ACC112 (cell line): ENCODE measurements around the gene HEXB.
A peak's percentile ranks its signal among the peaks of the same experiment; 100 is the strongest.

Experiments used
- H2AFZ ChIP-seq: fragments of 200-600 bp; sonication (generic); one replicate; pipeline ENCODE4 v1.6.0; 2017; ENCODE audit warnings: antibody characterized with exemption, low read length; ENCODE audit not compliant: unreplicated experiment
- H3K27ac ChIP-seq: fragments of 200-600 bp; sonication (generic); 2 replicates; pipeline ENCODE4 v1.5.1; 2014; ENCODE audit warnings: low read depth, mild to moderate bottlenecking, antibody characterized with exemption, low read length, moderate library complexity
- H3K27me3 ChIP-seq: fragments of 200-600 bp; sonication (generic); 2 replicates; pipeline ENCODE4 v1.6.1; 2014; ENCODE audit warnings: mild to moderate bottlenecking, antibody characterized with exemption, low read length, moderate library complexity, mixed read lengths; ENCODE audit not compliant: insufficient read depth
- H3K36me3 ChIP-seq: fragments of 200-600 bp; sonication (generic); 2 replicates; pipeline ENCODE4 v1.6.1; 2016; ENCODE audit warnings: mild to moderate bottlenecking, antibody characterized with exemption, low read length, moderate library complexity, mixed read lengths; ENCODE audit not compliant: insufficient read depth
- H3K4me1 ChIP-seq: fragments of 200-600 bp; sonication (generic); one replicate; pipeline ENCODE4 v1.6.1; 2016; ENCODE audit warnings: low read length, mixed read lengths; ENCODE audit not compliant: insufficient read depth, unreplicated experiment, control insufficient read depth
- H3K4me3 ChIP-seq: fragments of 200-600 bp; sonication (generic); 2 replicates; pipeline ENCODE4 v1.5.1; 2014; ENCODE audit warnings: mild to moderate bottlenecking, low read depth, low read length
- H3K79me2 ChIP-seq: fragments of 200-600 bp; sonication (generic); one replicate; pipeline ENCODE4 v1.6.0; 2016; ENCODE audit warnings: low read length; ENCODE audit not compliant: control insufficient read depth, unreplicated experiment, insufficient read depth

Gene HEXB

GRCh38 chr5:74684900-74685851, at the start of gene HEXB:
HEXB (plus strand) TSS chr5:74685233; CDS start chr5:74685261, 28 bp downstream.
- H3K79me2 ChIP-seq = peaks cover 26% of the 10 kb centered on the region
- H3K27ac ChIP-seq = peak within 1 kb of the TSS; percentile 33; the same call in 1 of the 2 replicates
- no peaks in the 10 kb centered on the region for H3K27me3 ChIP-seq
- peaks cover 13% of the 10 kb centered on the region for H3K36me3 ChIP-seq
- peak within 1 kb of the TSS; percentile 86 for H3K4me3 ChIP-seq
- peaks cover 26% of the 10 kb centered on the region for H3K4me1 ChIP-seq
- H2AFZ ChIP-seq = peak within 1 kb of the TSS; percentile 73

GRCh38 chr5:74636149-74636548, 48.9 kb upstream of the HEXB start:
- H3K27ac ChIP-seq = no peak overlapping the region
- no peak overlapping the region for H2AFZ ChIP-seq
- H3K36me3 ChIP-seq = peaks cover 16% of the 10 kb centered on the region; the same call in 1 of the 2 replicates
- H3K4me1 ChIP-seq = peaks cover 41% of the 10 kb centered on the region
- no peak overlapping the region for H3K4me3 ChIP-seq
- H3K79me2 ChIP-seq = peaks cover 57% of the 10 kb centered on the region
- H3K27me3 ChIP-seq = no peaks in the 10 kb centered on the region

- H3K4me3 ChIP-seq = no peak overlapping the region
- peaks cover 38% of the 10 kb centered on the region for H3K4me1 ChIP-seq
- no peak overlapping the region for H3K27ac ChIP-seq
- H3K27me3 ChIP-seq = no peaks in the 10 kb centered on the region
- H2AFZ ChIP-seq = no peak overlapping the region
- H3K36me3 ChIP-seq = peaks cover 16% of the 10 kb centered on the region; the same call in 1 of the 2 replicates
- peaks cover 57% of the 10 kb centered on the region for H3K79me2 ChIP-seq
These were observed 48.5 kb upstream of the HEXB start for GRCh38 chr5:74636552-74636951.

- Histone ChIP-seq H3K79me2 (peaks cover 57% of the 10 kb centered on the region), H3K27me3 (no peaks in the 10 kb centered on the region), H3K27ac (peak overlapping the region; percentile 52), H3K4me3 (peak overlapping the region; percentile 85), H3K36me3 (peaks cover 16% of the 10 kb centered on the region; the same call in 1 of the 2 replicates), H3K4me1 (peaks cover 34% of the 10 kb centered on the region), H2AFZ (no peak overlapping the region)
These were observed 46.5 kb upstream of the HEXB start for GRCh38 chr5:74638544-74638969.

GRCh38 chr5:74638970-74639806, 45.8 kb upstream of the HEXB start:
- Histone ChIP-seq H3K4me1 (peaks cover 37% of the 10 kb centered on the region), H3K4me3 (peak overlapping the region; percentile 85), H2AFZ (no peak overlapping the region), H3K36me3 (peaks cover 16% of the 10 kb centered on the region; the same call in 1 of the 2 replicates), H3K27me3 (no peaks in the 10 kb centered on the region), H3K27ac (peak overlapping the region; percentile 52), H3K79me2 (peaks cover 57% of the 10 kb centered on the region)

GRCh38 chr5:74639807-74640449, 45.1 kb upstream of the HEXB start:
- H3K27ac ChIP-seq = peak overlapping the region; percentile 85
- peaks cover 38% of the 10 kb centered on the region for H3K4me1 ChIP-seq
- H3K4me3 ChIP-seq = peak overlapping the region; percentile 85
- peak overlapping the region; percentile 49 for H2AFZ ChIP-seq
- H3K27me3 ChIP-seq = no peaks in the 10 kb centered on the region
- H3K36me3 ChIP-seq = peaks cover 10% of the 10 kb centered on the region; the same call in 1 of the 2 replicates
- peaks cover 51% of the 10 kb centered on the region for H3K79me2 ChIP-seq

- peaks cover 45% of the 10 kb centered on the region for H3K79me2 ChIP-seq
- H3K27ac ChIP-seq = peak within 1 kb of the TSS; percentile 85
- peak within 1 kb of the TSS; percentile 56 for H2AFZ ChIP-seq
- H3K4me3 ChIP-seq = peak within 1 kb of the TSS; percentile 85
- no peaks in the 10 kb centered on the region for H3K27me3 ChIP-seq
- H3K36me3 ChIP-seq = 0 out of 2 replicates have a peak, but pooled peaks cover 5% of the 10 kb centered on the region
- peaks cover 38% of the 10 kb centered on the region for H3K4me1 ChIP-seq
These were observed 44.5 kb upstream of the HEXB start, which contains the start of gene ENC1 for GRCh38 chr5:74640450-74640953. ENC1 (minus strand) TSS chr5:74640728; CDS start chr5:74636485, 4,243 bp downstream.

GRCh38 chr5:74640954-74641734, 43.9 kb upstream of the HEXB start:
- Histone ChIP-seq H3K4me1 (peaks cover 38% of the 10 kb centered on the region), H3K27ac (peak overlapping the region; percentile 85), H2AFZ (peak overlapping the region; percentile 56), H3K36me3 (no peaks in the 10 kb centered on the region), H3K4me3 (peak overlapping the region; percentile 85), H3K79me2 (peaks cover 39% of the 10 kb centered on the region), H3K27me3 (no peaks in the 10 kb centered on the region)

- Histone ChIP-seq H2AFZ (peak overlapping the region; percentile 87), H3K27ac (peak overlapping the region; percentile 85), H3K4me1 (peaks cover 39% of the 10 kb centered on the region), H3K27me3 (no peaks in the 10 kb centered on the region), H3K36me3 (no peaks in the 10 kb centered on the region), H3K79me2 (peaks cover 31% of the 10 kb centered on the region), H3K4me3 (peak overlapping the region; percentile 85)
These were observed 43.1 kb upstream of the HEXB start for GRCh38 chr5:74641735-74642542.
